ENCODE data around the gene C19orf18. TPM values are rescaled to one million over a fixed set of nuclear protein-coding genes. Genes with fewer than 3 reads are reported as not detected.

Gene C19orf18
- total and polyA plus RNA-seq, 2 donors (not counting 3 experiments of a cell fraction or from before 2014, with no cell fraction given) = 0.08 to 0.64 TPM

DNA sequence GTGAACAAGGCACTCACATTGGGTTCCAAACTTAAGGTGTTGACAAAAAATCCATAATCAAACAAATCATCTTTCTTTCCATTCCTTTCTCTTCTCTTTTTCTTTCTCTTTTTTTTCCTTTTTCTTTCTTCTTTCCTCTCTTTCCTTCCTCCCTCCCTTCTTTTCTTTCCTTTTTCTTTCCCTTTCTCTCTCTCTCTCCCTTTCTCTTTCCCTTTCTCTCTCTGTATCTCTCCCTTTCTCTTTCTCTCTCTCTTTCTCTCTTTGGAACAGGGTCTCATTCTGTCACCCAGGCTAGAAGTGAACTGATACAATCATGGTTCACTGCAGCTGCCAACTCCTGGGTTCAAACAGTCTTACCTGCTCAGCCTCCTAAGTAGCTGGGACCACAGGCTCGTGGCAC is 12.5 kb downstream of the C19orf18 start:
- H3K27me3 ChIP-seq (ENCODE audit: control insufficient read depth in 2 of 2, insufficient read depth in 2 of 2, low read length in 2 of 2) = no peaks in the 10 kb centered on the region
- no peaks in the 10 kb centered on the region for H3K4me1 ChIP-seq (ENCODE audit: control insufficient read depth, extremely low read depth, insufficient read depth, low read length)
- peaks cover 2% of the 10 kb centered on the region for H3K9me3 ChIP-seq (replicated peaks; ENCODE audit: control insufficient read depth, insufficient read depth, low read length)
- H3K9me1 ChIP-seq (replicated peaks; ENCODE audit: control insufficient read depth, extremely low read depth, insufficient read depth, low read length) = no peaks in the 10 kb centered on the region
- H3K36me3 ChIP-seq (ENCODE audit: control insufficient read depth in 2 of 2, extremely low read depth in 1 of 2, insufficient read depth in 2 of 2, low read length in 2 of 2) = no peaks in the 10 kb centered on the region
- FAIRE-seq = no peak
- ChIA-PET POLR2A (no interaction called here), CTCF (no interaction called here)
- no TSS peak for BruUV-seq (replicated peaks)
- TF ChIP-seq GATA2 (IDR thresholded peaks at IDR 0.05; ENCODE audit: insufficient read depth, insufficient read length, low read depth, low read length) = no peak
- dilution Hi-C loops (cut with MboI; ENCODE audit: extremely low pct_ligation_motif_present, low sequenced_read_pairs) (no loop called here), intact Hi-C loops (cut with micrococcal nuclease) (no loop called here)
- H3K9ac ChIP-seq (replicated peaks; ENCODE audit: extremely low read depth, insufficient read depth, low read length) = no peak overlapping the region
- H4K20me1 ChIP-seq (replicated peaks; ENCODE audit: control insufficient read depth, extremely low read depth, insufficient read depth, low read length) = no peaks in the 10 kb centered on the region
- H2AFZ ChIP-seq (ENCODE audit: low read depth, low read length) = no peak overlapping the region
- H3K79me2 ChIP-seq (ENCODE audit: control insufficient read depth, insufficient read depth, low read length) = no peaks in the 10 kb centered on the region
- H3K4me2 ChIP-seq (ENCODE audit: insufficient read depth, low read length) = no peak overlapping the region
- no peak overlapping the region for H3K4me3 ChIP-seq (replicated peaks in 1 of 3; ENCODE audit: insufficient read depth in 1 of 3, low read depth in 1 of 3, low read length in 3 of 3)
- H3K27ac ChIP-seq (ENCODE audit: insufficient read depth, low read depth, low read length) = no peak overlapping the region
- DNase-seq (ENCODE audit: low read depth, low spot score) = no peak

DNA sequence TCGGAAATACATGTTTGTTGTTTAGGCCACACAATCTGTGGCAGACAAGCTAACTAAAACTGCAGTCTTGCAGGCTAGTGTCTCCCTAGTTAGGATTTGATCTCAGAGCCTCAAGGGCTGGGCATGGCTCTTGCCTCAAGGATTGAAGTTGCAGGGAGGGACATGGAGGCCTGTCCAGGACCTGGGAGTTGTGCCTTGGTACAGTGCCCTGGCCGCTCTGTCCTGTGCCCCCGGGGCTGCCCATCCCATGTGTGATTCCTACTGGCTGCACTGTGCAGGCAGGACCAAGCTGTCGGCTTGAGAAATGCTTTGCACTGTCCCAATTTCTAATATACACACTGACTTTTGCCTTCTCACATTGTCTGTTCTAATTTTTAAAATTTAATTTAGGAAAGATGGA is 19.3 kb downstream of the C19orf18 start:
- Histone ChIP-seq H3K9ac (replicated peaks; ENCODE audit: extremely low read depth, insufficient read depth, low read length) (no peak overlapping the region), H3K4me3 (replicated peaks in 1 of 3; ENCODE audit: insufficient read depth in 1 of 3, low read depth in 1 of 3, low read length in 3 of 3) (no peak overlapping the region), H3K9me3 (replicated peaks; ENCODE audit: control insufficient read depth, insufficient read depth, low read length) (no peaks in the 10 kb centered on the region), H3K27me3 (ENCODE audit: control insufficient read depth in 2 of 2, insufficient read depth in 2 of 2, low read length in 2 of 2) (no peaks in the 10 kb centered on the region), H3K4me2 (ENCODE audit: insufficient read depth, low read length) (no peak overlapping the region), H4K20me1 (replicated peaks; ENCODE audit: control insufficient read depth, extremely low read depth, insufficient read depth, low read length) (no peaks in the 10 kb centered on the region), H3K36me3 (ENCODE audit: control insufficient read depth in 2 of 2, extremely low read depth in 1 of 2, insufficient read depth in 2 of 2, low read length in 2 of 2) (no peaks in the 10 kb centered on the region), H3K9me1 (replicated peaks; ENCODE audit: control insufficient read depth, extremely low read depth, insufficient read depth, low read length) (no peaks in the 10 kb centered on the region), H3K4me1 (ENCODE audit: control insufficient read depth, extremely low read depth, insufficient read depth, low read length) (no peaks in the 10 kb centered on the region), H2AFZ (ENCODE audit: low read depth, low read length) (no peak overlapping the region), H3K79me2 (ENCODE audit: control insufficient read depth, insufficient read depth, low read length) (no peaks in the 10 kb centered on the region), H3K27ac (ENCODE audit: insufficient read depth, low read depth, low read length) (no peak overlapping the region)
- dilution Hi-C loops (cut with MboI; ENCODE audit: extremely low pct_ligation_motif_present, low sequenced_read_pairs) = no loop called here
- FAIRE-seq (no peak), DNase-seq (ENCODE audit: low read depth, low spot score) (no peak)
- BruUV-seq (replicated peaks) = no TSS peak
- intact Hi-C loops (cut with micrococcal nuclease) = no loop called here
- POLR2A ChIA-PET = no interaction called here
- CTCF ChIA-PET = no interaction called here
- TF ChIP-seq MYC (IDR thresholded peaks at IDR 0.05; ENCODE audit: low read depth, low read length) (no peak), EZH2 (IDR thresholded peaks at IDR 0.05; ENCODE audit: borderline replicate concordance, low read depth, low read length, severe bottlenecking) (no peak), JUN (IDR thresholded peaks at IDR 0.05; ENCODE audit: borderline replicate concordance, insufficient read depth, insufficient read length, low read depth) (no peak), GATA2 (IDR thresholded peaks at IDR 0.05; ENCODE audit: insufficient read depth, insufficient read length, low read depth, low read length) (no peak)
- TF ChIP-seq, protein P1, sequence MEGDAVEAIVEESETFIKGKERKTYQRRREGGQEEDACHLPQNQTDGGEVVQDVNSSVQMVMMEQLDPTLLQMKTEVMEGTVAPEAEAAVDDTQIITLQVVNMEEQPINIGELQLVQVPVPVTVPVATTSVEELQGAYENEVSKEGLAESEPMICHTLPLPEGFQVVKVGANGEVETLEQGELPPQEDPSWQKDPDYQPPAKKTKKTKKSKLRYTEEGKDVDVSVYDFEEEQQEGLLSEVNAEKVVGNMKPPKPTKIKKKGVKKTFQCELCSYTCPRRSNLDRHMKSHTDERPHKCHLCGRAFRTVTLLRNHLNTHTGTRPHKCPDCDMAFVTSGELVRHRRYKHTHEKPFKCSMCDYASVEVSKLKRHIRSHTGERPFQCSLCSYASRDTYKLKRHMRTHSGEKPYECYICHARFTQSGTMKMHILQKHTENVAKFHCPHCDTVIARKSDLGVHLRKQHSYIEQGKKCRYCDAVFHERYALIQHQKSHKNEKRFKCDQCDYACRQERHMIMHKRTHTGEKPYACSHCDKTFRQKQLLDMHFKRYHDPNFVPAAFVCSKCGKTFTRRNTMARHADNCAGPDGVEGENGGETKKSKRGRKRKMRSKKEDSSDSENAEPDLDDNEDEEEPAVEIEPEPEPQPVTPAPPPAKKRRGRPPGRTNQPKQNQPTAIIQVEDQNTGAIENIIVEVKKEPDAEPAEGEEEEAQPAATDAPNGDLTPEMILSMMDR (IDR thresholded peaks at IDR 0.05; ENCODE audit: extremely low read depth in 1 of 2, insufficient read depth in 1 of 2, low read depth in 1 of 2, low read length in 2 of 2) = no peak

Data from endothelial cell of umbilical vein (primary cell).